HG03280 (cell line): ENCODE data around the gene SBK1.

Experiments used
- ATAC-seq: cut with Tn5 transposase; IDR thresholded peaks from one replicate; pipeline ENCODE4 v1.9.1; 2021; ENCODE audit warnings: mild to moderate bottlenecking, moderate library complexity; ENCODE audit not compliant: unreplicated experiment

Gene SBK1

DNA sequence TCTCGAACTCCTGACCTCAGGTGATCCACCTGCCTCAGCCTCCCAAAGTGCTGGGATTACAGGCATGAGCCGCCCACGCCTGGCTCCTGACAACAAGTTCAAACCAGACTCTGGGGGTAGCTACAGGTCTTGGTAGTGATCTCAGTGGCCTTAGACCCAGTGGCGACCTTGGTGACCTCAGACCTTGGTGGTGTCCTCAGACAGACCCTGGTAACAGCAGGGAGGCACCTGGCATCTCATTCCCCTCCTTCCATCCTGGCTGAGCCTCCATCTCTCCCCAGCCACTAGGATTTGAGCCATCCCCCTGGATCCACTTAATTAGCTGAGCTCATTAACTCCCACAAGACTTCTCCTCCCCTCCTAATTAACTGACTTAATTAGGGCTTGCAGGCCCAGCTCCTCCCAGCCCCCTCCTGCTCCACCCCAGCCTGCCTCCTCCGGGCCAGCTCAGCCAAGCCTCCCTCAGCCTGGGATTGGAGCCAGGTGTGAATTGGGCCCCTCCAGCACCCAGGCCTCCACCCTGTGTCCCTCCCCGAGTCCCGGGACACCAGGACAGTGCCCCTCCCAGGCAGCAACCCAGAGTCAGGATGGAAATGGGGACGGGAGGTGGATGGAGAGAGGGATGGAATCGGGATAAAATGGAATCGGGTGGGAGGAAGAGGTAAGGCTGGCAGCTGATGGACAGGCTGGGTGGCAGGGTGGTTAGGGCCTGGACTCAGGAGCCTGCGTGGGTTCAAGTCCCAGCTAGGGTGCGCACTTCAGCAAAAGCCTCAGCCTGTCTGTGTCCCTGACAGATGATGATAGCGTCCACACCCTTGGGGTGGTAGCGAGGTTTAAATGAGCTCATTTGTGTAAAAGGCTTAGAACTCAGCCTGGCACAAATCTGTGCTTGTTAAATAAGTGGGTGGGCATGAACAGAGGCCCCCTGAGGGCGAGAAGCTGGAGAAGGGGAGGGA, 11.2 kb upstream of the SBK1 start:
- ATAC-seq, result no peak

DNA sequence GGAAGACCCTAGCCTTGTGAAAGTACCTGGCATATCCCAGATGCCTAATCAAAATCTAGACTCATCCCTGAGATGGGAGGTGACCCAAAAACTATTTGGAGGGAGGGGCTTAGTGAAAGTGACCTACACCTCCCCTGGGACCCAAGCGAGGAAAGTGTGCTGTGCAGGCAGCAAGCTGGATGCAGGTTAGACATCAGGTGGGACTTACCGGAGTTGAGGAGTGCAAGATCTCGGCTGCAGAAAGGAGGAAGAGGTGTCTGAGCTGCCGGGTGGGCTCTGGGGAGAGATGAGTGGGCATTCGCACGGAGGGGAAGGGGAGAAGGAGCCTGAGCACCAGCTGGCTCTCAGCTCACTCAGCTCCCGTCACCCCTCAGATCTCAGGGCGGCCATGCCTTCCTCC, 10.3 kb upstream of the SBK1 start:
- no peak for ATAC-seq

DNA sequence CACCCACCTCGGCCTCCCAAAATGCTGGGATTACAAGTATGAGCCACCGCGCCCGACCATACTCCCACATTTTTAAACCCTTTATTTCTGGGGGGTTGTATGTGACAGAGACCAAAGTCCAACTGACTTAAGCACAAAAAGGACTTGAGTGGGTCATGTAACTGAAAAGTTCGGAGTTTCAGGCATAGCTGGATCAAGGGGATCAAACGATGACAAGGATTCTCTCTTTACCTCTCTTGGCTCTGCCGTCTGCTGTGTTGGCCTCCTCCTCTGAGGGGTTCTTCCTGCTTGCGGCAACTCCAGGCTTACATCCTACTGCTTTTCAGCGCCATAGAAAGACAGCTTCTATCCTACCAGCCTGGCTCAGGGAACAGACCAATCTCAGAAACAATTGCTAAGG, 9.2 kb upstream of the SBK1 start:
- no peak for ATAC-seq

DNA sequence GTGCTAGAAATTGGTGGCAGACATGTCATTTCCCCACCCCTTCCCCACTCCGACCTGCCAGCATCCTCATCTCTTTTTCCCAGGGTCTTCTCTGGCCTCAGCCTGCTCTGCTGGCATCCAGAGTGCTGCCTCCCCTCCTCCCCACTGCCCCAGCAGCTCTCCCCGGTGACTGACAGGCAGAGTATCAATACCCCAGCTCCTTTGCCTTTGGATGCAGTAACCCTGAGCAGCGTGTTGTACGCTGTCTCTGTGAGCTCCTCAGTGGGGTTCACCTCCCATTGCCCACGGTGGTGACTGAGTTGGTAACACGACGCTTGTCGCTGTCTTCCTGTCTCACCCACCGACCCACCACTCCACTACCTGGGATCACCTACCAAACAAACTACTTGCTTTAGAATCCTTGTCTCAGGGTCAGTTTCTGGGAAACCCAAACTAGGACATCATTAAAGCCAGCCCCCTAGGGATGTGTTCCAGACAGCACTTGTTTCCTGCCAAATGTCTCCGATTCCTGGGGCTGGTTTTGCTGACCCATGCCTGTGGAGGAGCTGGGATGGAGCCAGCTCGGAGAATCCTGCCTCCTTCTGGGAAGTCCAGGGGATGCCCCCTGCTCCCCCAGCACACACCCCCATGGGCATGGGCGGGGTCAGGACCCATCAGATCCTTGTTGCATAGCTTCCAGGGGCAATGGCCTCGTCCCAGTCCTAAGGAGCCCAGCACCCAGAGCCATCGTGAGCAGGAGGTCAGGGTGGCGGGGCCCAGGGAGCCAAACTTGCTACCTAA, 8.3 kb upstream of the SBK1 start:
- ATAC-seq, result no peak

DNA sequence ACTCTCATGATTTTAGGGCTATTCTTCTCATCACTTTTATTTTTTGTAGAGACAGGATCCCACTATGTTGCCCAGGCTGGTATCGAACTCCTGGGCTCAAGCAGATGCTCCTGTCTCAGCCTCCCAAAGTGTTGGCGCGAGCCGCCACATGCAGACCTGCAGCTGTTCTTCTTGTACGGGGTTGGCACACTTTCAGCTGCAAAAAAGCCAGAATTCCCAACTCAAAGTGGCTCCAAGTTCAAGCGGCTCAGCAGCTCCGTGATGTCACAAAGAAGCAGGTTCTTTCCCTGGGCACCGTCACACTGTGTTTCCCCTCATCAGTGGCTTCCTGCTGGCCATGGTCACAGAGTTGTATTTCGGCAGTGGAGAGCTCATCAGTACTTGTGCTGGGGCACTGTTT, 6.7 kb upstream of the SBK1 start:
- ATAC-seq, result no peak

DNA sequence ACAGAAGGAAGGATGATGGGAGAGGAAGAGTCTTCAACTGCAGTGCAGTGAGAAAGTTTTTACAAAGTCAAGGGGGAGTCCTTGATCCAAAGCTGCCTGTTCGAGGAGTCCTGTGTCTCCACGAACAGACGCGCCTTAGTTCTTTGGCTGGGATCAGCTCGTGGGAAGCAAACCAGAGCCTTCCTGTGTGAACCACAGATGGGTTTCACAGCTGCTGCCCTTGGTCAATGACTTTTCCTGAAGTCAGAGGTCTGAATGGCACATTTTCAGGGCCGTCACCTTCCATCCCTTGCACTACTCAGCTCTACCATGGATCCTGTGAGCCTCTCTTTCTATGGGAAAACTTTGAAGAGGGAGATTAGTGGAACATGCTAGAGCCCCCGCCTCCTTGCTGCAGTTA, 4.2 kb upstream of the SBK1 start:
- no peak for ATAC-seq

DNA sequence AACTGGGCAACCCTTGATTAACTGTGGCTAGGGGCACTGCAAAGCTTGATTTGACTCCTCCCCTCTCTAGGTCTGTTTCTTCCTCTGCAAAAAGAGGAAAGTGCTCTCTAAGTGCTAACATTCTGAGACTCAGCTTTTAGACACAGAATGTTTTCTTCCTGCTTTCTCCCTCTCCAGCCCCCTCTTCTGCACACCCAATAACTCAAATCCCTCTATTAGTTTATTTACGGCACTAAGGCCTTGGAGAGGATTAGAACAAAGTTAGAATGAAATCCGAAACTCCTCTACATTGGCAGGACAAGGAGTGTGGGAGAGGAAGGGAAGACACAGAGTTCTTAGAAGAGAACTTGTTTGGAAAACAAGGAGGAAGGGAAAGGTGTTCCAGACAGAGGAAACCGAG, 3.3 kb upstream of the SBK1 start:
- ATAC-seq, result no peak

DNA sequence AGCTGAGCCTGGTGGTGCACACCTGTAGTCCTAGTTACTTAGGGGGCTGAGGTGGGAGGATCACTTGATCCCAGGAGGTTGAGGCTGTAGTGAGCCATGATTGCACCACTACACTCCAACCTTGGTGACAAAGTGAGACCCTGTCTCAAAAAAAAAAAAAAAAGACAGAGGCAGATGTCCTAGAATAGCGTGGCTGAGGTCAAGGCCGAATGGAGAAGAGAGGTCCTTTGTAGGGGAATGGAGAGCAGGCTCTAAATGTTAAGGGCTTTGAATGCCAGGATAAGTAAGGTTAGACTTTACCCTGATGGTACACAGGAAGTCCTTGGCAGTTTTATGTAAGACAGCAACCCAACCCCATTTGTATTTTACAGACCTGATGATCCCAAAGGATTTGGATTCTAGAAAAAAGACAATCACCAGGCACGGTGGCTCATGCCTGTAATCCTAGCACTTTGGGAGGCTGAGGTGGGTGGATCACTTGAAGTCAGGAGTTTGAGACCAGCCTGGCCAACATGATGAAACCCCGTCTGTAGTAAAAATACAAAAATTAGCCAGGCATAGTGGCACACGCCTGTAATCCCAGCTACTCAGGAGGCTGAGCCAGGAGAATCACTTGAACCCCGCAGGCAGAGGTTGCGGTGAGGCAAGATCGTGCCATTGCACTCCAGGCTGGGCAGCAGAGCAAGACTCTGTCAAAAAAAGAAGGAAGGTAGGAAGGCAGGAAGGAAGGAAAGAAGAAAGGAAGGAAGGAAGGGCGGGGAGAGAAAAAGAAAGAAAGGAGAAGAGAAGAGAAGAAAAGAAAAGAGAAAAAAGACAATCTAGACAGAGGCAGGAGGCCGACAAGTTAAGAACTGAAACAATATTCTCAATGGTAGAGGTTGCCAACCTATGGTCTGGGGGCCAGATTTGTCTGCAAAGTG, 2.1 kb upstream of the SBK1 start:
- ATAC-seq, result no peak

DNA sequence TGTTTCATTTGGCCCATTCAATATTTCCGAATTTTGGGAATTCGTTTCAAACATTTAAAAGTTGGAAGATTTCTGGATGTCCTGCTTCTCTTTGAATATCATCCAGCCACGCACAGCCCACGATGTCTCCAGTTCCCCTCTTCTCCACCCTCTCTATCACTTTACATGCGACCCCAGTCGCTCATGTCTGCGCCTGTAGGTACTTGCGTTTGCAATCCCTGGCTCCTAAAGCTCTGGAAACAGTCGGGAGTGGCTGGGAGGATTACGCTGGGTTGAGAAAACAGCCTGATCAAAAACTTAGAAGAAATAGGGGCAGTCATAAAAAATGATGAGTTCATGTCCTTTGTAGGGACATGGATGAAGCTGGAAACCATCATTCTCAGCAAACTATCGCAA, 1.5 kb upstream of the SBK1 start:
- ATAC-seq, result no peak

DNA sequence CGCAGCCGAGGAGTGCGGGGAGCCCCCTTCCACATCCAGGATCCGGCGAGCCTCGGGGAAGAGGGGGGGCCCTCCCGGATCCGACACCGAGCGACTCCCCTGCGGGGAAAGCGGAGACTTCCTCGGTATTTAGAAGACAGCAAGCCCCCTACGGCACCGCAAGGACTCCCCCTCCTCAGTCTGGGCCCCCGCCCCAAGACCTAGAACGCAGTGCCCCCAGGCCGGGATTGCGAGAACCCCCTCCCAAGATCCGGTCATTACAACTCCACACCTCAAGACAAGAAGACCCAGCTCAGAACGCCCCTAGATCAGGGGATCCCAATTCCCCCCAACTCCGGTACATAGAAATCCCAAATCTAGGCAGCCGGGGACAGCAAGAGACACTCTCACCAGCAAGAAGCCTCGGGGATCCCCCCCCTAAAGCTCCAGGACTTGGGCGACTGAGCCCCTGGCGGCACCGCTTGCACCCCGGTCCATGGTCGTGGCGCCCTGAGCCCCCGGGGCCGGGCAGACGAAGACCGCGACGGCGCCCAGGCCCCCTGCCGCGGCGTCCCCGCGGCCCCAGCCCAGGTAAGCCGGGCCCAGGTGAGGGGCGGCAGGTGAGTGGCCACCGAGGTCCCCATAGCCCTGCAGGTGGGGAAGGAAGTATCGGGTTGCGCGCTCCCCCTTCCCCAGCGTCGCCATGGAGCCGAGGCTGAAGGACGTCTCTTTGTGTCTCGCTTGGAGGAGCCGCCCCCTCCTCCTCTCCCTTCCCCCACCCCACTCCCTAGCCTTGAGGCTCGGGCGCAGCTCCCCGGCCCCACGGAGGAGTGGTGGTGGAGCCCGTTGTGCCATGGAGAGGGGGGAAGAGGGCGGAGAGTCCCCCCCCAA, 641 bp downstream of the SBK1 start:
- ATAC-seq, result no peak

DNA sequence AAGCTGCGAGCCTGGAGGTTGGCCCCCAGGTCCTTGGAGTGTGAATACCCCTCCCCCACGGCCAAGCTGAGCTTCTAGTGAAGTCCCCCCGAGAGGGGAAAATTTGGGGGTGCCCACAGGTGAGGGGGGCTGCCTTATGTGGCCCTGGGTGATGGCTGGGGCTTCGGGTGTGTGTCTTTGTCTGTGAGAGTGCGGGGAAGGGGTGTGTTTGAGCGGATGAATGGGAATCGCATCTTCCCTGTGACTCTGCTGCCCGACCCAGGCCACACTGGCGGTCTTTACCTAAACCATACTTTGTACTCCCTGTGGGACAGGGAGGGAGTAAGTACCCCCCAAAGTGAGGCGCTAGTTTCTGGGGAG, 1.3 kb downstream of the SBK1 start:
- no peak for ATAC-seq

DNA sequence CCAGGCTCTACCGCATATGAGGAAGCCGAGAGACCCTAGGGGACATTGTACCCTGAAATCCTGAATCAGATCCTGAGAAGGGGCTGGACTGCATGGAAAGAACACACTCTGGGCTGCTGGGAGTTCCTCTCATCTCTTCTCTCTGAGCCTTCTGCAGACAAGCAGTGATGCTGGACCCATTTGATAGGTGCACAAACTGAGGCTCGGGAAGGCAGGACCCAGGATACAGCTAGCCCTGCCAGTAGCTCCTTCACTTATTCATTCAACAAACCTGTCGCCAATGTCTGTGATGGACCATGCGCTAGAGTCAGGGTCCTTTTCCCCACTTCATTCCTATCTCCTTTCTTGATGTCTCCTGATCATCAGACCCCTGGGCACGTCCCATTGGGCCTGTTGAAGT, 1.9 kb downstream of the SBK1 start:
- no peak for ATAC-seq

DNA sequence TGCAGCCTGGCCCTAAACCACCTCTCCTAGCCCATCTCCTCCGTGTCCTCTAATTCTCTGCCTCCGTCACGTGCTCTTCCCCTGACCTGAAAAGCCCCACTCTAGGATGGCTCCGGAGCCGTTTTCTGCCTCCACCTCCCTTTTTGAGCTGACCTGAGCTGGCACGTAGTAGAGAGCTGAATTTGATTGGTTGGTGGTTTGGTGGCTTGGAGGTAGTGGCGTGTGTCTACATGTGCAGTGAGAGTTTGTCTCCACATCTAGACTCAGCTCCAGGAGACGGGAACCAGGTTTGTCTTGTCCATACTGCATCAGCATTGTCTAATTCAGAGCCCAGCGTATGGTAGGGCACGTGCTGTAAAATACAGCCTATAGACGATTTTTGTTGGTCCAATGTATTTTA, 3.0 kb downstream of the SBK1 start:
- no peak for ATAC-seq

DNA sequence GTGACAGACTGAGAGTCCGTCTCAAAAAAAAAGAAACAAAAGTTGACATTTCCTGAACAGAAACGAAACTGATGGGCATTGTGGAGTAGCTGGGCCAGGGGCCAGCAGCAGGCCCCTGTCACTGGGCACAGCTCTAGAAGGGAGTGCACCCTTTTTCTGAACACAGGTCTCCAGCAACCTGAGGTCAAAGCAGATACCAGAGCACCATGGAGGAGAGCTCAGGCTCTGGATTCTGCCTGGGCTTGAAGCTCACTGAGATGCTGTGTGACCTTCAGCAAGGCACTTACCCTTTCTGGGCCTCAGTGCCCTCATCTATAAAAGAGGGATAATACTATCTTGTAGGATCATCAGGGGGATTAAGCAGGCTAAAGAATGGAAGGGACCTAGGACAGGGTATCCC, 5.0 kb downstream of the SBK1 start:
- ATAC-seq, result no peak

DNA sequence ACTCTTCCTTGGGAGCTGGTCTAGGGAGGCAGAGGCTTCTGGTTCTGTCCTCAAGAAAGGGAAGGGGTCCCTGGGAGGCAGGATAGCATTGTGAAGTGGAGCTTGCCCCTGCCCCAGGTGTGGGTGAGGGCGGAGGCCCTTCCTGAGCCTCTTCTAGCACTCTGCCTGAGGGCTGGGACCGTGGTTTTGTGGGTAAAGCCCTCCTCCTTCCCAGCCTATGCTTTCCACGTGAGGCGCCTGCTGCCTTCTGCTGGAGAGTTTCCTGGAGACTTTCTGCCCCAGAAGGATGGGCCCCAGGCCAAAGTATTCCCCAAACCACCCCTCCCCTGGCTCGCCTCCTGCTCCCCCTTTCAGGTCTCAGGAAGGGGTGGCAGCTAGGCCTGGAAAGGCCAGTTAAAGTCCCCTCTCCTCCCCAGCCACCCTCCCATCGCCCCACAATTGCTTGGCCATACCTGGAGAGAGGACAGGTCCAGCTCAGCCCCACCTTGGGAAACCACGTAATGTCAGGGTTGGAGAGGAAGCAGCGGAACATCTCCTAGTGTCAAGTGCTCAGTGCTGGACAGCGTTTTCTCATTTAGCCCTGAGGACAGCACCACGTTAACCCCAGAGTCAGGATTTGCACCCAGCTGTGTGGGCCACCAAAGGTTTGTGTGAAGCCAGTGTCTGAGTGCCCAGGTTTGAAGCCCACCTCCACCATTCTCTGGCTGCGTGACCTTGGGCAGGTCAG, 5.6 kb downstream of the SBK1 start:
- no peak for ATAC-seq

DNA sequence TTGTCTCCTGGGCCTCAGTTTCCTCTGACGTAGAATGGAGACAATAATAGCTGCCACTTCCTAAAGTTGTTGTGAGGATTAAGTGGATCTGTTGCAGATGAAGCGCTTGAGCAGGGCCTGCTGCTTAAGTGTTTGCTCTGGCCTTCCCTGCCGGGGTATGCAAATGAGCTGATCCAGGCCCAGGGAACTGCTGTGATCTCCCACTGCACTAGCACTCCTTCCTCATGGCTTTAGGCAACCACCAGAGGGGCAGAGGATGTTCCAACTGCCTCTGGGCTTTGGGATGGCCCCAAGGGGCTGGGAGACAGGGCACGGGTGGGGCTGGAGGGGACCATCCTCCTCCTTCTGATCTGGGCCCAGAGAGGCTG, 6.2 kb downstream of the SBK1 start:
- ATAC-seq, result no peak

DNA sequence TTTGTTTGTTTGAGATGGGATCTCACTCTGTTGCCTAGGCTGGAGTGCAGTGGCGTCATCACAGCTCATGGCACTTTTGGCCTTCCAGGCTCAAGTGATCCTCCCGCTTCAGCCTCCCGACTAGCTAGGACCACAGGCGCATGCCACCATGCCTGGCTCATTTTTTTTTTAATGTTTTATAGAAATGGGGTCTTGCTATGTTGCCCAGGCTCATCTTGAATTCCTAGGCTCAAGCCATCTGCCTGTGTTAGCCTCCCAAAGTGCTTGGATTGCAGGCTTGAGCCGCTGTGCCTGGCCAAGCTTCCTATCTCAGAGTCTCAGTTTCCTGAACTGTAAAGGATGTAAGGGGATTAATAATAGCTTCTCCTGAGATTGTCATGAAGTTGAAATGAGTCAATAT, 8.0 kb downstream of the SBK1 start:
- no peak for ATAC-seq

DNA sequence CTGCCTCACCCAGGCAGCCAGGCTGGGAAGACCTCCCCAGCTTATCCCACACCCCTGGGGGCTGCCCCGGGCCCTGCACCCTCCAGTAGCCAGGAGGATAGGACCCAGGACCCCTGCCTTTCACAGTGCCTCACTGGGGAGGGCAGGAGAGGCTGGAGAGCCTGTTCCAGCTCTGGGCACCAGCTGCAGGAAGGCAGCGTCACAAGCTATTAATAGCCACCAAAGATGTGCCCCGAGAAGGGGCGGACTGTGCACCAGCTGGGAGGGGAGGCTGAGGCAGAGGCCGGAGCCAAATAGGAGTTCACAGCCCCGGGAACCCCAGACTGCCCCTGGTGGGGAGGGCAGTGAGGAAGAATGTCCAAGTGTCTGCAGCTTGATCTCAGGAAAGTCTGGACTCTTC, 8.8 kb downstream of the SBK1 start:
- ATAC-seq, result no peak

DNA sequence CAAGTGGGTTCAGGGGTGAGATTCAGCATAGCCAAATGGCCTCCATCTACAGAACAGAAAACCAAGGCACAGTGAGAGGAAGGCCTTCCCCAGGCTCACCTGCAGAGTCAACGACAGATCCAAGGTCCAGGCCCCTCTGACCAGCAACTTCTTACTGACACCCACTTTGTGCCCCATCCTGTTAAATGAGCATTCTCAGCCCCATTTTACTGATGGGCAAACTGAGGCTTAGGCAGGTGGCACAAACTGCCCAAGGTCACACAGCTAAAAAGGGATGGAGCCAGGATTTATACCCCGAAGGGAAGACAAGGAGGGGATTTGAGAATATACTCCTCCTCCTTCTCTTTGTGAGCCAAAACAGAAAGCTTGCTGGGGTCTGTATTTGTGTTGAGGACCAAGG, 9.3 kb downstream of the SBK1 start:
- ATAC-seq, result no peak

DNA sequence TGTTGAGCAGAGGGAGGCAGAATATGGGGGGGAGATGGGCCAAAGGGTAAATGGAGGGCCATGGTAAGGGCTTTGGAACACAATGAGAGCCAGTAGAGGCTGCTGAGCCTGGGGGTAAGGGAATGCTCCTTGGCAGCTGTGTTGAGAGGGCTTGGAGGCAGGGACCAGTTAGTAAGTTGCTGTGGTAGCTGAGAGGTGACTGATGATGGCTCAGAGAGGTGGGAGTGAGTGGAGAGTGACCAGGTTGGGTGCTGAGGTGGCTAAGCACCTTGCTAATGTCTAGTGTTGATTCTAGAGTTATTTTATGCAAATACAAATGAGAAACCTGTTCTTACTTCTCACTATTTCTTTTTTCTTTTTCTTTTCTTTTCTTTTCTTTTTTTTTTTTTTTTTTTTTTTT, 10.8 kb downstream of the SBK1 start:
- ATAC-seq, result no peak
